CD4-positive, alpha-beta T cell treated with Interleukin-21 for 1 hour (primary cell): ENCODE data around the gene CAVIN3.
"Not testable (repeated sequence)": the region's sequence is repeated elsewhere in the genome, so short reads cannot be mapped to it uniquely, and the experiment has no call there.

Source experiments
- DNase-seq: peaks from one replicate; pipeline ENCODE4 v3.0.0-alpha.2; 2020

The CAVIN3 gene

GRCh38 chr11:6323291-6323905, 3.1 kb upstream of the CAVIN3 start:
- no peak for DNase-seq

DNA sequence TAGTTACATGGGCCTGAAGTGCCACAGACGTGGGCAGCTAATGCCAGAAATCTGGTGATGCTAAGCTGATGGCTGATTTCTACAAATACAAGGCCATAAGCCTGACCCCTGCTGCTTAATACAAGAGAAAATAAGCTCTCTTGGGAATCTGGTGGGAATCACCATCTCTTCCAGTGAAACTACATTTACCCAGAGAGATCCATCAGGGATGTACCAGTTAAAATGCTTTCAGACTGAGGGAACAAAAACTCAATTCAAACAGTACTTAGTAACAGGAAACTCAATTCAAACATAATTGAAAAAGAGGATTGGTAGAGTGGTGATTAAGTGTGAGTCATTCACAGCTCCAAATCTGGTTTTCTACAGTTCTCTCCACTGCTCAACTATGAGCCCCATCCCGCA, 1.7 kb upstream of the CAVIN3 start:
- DNase-seq: no peak

GRCh38 chr11:6321356-6321755, 1.1 kb upstream of the CAVIN3 start:
- DNase-seq: no peak

GRCh38 chr11:6319704-6320410, 444 bp downstream of the CAVIN3 start:
- no peak for DNase-seq

- no peak for DNase-seq
Measured at GRCh38 chr11:6319001-6319703, 1.1 kb downstream of the CAVIN3 start.

GRCh38 chr11:6318204-6318603, 2.1 kb downstream of the CAVIN3 start:
- DNase-seq: no peak

- peak; percentile 33 for DNase-seq
Measured at GRCh38 chr11:6315811-6316425, 4.4 kb downstream of the CAVIN3 start.

GRCh38 chr11:6312106-6312505, 8.2 kb downstream of the CAVIN3 start:
- no peak for DNase-seq

- no peak for DNase-seq
Measured at GRCh38 chr11:6307876-6308275, 12.4 kb downstream of the CAVIN3 start.

DNA sequence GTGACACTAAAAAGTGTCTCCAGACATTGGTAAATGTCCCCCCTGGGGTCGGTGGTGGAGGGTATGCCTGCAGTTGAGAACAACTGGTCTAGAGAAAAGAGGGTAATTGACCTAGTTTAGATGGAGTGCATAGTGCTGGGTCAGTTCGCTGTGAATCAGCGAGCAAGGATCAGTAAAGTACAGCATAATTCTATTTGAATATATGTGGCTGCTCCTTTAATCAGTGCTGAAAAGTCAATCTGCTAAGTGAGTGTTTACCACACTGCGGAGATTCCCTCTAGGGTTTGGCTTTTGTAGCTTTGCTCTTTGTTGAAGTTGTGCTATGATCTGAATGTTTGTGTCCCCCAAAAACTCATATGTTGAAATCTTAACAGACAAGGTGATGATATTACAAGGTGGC, 15.0 kb downstream of the CAVIN3 start:
- no peak for DNase-seq

- no peak for DNase-seq
Measured at GRCh38 chr11:6303661-6304060, 16.6 kb downstream of the CAVIN3 start.

- DNase-seq: no peak
Measured at GRCh38 chr11:6301096-6301495, 19.2 kb downstream of the CAVIN3 start.

- DNase-seq: no peak
Measured at GRCh38 chr11:6300325-6300724, 20.0 kb downstream of the CAVIN3 start.

GRCh38 chr11:6298605-6299004, 21.7 kb downstream of the CAVIN3 start:
- no peak for DNase-seq

GRCh38 chr11:6297831-6298230, 22.5 kb downstream of the CAVIN3 start:
- no peak for DNase-seq

DNA sequence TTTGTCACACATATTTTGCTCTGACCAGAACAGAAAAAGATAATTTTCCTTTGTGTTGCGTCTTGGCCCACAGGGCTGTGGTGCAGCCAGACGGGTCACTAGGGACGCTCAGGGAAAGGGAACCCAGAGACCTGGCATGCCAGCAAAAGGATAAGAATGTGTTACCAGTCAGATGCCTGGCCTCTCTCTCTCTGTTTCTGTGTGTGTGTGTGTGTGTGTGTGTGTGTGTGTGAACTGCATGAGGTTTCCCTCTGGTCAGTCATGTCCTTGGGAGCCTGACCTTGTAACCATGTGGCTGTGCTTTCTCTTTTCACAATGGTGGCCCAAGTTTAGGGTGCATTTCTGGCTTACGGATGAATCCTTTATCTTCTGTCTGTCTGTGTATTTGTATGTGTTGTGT, 35.3 kb downstream of the CAVIN3 start:
- DNase-seq: no peak

DNA sequence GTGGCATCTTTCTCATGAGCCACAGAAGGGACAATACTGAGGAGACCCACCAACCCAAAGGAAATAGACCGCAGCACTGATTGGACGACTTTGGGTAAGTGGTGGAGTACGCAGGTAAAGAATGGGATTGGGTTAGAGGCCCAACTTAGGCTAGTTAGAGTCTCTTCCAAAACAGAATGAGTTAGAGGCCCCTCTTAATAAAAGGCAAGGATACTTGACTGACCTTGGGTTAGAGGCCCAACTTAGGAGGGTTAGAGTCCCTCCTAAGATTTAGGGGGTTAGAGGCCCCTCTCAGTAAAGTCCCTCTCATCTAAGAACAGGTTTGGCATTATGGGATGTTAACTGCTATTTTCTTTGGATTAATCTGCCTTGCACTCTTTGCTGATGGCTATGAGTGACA, 36.1 kb downstream of the CAVIN3 start:
- no peak for DNase-seq

GRCh38 chr11:6283453-6284023, 36.8 kb downstream of the CAVIN3 start:
- DNase-seq: no peak

DNA sequence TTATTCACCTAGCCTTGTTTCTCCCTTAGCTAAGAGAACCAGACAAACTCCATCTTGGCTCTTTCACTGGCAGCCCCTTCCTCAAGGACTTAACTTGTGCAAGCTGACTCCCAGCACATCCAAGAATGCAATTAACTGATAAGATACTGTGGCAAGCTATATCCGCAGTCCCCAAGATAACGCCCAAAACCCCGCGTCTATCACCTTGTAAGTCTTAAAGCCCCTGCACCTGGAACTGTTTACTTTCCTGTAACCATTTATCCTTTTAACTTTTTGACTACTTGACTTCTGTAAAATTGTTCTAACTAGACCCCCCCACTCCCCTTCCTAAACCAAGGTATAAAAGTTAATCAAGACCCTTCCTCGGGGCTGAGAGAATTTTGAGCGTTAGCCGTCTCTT, 39.5 kb downstream of the CAVIN3 start:
- not testable (repeated sequence) for DNase-seq

DNA sequence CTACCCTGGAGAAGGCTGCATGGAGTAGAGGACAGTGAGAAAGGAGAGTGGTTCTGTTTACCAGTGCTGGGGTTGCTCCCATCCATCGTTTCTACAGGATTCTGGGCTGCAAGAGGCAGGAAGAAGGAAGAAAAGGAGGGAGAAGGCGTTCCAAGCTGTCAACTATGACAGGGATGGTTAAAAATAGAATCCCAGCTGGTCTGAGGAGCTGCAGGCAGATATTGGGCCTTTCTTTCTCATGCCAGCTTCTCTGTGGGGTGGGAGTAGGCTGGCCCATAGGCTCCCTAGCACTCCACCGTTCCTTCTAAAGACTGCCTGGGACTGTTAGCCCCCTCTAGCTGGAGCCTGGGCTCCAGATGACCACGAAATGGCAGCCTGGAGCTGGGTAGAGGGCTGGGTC, 47.1 kb downstream of the CAVIN3 start:
- DNase-seq: no peak

GRCh38 chr11:6271598-6271997, 48.7 kb downstream of the CAVIN3 start:
- no peak for DNase-seq

DNA sequence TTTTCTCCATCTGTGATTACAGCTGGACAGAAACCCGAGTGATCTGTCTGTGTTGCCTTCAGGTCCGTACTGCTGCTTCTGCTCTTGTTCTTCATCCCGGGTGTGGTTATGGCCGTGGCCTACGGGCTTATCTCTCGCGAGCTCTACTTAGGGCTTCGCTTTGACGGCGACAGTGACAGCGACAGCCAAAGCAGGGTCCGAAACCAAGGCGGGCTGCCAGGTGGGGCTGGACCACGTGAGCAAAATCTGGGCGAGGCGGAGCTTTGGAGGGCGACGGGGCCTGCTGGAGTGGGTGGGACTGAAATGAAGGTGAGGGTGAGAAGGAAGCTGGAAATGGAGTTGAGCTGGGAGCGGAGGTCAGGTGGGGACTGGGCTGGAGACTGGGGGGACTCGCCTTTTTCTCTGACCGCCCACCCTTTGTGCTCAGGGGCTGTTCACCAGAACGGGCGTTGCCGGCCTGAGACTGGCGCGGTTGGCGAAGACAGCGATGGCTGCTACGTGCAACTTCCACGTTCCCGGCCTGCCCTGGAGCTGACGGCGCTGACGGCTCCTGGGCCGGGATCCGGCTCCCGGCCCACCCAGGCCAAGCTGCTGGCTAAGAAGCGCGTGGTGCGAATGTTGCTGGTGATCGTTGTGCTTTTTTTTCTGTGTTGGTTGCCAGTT, 49.6 kb downstream of the CAVIN3 start:
- no peak for DNase-seq

- no peak for DNase-seq
Measured at GRCh38 chr11:6269994-6270393, 50.3 kb downstream of the CAVIN3 start.
